DMS53 (cell line): ENCODE measurements around the gene KCNJ6.
"Not testable (repeated sequence)": the region's sequence is repeated elsewhere in the genome, so short reads cannot be mapped to it uniquely, and the experiment has no call there.

Experiments
- DNase-seq: peaks from one replicate; lab custom pipeline; 2025; lab: John Stamatoyannopoulos, UW

Gene KCNJ6

DNA sequence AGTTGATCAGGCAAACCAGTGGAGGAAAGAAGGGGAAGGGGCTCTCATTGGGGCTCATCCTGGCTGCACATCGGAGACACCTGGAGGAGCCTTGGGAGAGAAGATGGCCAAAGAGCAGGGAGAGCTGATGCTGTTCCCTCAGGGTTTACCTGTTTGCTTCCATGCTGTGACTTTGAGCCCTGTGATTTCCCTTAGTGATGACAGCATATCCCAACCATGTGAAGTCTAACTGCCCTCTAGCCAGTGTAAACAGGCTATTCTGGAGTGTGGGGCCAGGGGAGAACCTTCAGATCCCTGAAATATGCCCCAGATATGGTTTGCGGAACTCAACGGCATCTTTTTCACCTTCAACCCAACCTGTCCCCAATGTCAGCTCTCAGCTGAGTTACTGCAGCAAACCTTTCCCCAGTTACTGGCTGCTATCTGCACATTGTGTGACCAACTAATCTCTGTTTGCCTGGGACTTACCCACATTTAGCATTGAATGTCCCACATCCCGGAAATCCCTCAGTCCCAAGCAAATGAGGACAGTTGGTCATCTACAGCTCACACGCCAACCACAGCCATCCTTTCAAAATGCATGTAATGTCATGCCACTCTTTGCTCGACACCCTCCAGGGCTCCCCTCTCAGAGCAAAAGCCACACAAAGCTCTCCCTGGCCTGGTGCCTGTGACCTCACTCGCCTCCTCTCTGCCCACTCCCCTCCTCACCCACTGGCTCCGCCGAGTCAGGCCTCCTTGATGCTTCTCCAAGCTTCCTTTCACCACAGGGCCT is 242.3 kb downstream of the KCNJ6 start:
- no peak for DNase-seq

DNA sequence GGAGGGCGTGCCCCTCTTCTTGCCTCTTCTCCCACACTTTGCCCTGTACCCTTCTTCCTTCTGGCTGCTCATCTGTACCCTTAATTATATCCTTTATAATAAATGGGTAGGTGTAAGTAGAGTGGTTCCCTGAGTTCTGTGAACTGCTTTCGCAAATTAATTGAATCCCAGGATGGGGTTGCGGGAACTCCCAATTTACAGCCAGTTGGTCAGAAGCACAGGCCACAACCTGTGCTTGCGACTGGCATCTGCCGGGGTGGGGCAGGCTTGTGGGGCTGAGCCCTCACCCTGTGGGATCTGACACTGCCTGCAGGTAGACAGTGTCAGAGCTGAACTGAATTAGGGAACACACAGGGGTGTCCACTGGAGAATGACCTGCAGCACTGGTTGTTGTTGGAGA is 244.9 kb downstream of the KCNJ6 start:
- DNase-seq, result no peak

DNA sequence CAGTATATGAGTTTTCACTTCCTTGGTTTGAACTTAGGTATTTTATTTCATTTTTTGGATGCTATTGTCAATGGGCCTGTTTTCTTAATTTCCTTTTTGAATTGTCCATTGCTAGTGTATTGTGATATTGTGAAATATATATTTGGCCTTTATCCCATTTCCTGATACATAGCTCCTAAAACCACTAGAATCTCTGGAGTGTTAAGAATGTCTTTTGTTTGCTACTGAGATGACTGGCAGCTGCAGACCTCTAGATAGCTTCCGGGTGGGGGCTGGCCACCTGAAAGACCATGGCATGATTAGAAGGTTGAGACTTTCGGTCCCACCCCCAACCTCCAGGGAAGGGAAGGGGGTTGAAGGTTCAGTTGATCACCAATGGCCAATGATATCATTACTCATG is 245.4 kb downstream of the KCNJ6 start:
- no peak for DNase-seq

DNA sequence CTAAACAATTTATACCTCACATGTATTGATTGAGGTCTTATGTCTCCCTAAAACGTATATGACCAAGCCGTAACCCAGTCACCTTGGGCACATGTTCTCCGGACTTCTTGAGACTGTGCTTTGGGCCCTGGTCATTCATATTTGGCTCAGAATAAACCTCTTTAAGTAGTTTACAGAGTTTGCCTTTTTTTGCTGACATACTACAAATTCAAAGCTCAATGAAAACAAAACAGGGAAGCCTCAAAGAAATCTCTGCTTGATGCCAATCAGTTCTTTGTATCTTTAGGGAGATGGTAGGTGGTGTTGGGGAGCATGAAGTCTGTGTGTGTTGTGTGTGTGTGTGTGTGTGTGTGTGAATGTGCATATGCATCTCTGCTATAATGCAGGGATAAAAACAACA is 247.0 kb downstream of the KCNJ6 start:
- DNase-seq, result no peak

DNA sequence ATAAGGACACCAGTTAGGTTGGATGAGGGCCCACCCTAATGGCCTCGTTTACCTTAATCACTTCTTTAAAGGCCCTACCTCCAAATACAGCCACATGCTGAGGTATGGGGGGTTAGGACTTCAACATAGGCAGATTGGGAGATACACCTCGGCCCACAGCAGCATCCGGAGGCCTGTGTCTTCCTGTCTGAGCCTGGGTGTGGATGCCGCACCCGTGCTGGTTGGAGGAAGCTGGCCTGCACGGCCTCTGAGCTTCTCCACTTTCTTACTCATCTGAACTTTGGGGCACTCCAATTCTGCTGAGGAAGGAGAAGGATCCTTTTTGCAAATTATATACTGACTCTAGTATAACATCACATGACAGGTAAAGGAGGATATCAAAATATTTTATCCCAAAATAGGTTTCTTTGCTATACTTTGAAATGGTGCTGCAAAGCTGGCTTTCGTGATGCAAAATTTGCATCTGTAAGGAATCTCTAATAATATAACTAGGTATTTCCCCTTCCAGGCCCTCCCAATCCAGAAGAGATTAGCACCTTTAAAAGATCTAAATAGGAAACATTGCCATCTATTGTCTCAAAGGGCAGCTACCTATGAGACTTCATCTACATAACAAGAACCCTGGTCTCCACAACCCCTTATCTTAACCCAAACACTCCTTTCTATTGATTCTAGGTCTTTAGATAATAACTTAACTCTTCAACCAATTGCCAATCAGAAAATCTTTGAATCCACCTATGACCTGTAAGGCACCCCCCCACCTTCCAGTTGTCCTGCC is 247.6 kb downstream of the KCNJ6 start:
- no peak for DNase-seq

DNA sequence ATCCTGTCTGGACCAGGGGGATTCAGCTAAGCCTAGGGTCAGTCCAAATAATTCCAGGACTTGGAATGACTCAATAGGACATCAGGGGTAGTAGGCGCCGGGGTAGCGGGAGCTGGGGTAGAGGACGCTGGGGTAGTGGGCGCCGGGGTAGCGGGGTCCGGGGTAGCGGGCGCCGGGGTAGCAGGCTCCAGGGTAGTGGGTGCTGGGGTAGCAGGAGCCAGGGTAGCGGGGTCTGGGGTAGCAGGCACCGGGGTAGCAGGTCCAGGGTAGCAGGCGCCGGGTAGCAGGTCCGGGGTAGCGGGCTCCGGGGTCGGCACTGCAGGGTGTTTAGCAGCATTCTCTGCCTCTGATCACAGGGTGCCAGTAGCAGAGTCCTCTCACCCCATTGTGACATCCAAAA is 248.9 kb downstream of the KCNJ6 start:
- DNase-seq, result no peak

DNA sequence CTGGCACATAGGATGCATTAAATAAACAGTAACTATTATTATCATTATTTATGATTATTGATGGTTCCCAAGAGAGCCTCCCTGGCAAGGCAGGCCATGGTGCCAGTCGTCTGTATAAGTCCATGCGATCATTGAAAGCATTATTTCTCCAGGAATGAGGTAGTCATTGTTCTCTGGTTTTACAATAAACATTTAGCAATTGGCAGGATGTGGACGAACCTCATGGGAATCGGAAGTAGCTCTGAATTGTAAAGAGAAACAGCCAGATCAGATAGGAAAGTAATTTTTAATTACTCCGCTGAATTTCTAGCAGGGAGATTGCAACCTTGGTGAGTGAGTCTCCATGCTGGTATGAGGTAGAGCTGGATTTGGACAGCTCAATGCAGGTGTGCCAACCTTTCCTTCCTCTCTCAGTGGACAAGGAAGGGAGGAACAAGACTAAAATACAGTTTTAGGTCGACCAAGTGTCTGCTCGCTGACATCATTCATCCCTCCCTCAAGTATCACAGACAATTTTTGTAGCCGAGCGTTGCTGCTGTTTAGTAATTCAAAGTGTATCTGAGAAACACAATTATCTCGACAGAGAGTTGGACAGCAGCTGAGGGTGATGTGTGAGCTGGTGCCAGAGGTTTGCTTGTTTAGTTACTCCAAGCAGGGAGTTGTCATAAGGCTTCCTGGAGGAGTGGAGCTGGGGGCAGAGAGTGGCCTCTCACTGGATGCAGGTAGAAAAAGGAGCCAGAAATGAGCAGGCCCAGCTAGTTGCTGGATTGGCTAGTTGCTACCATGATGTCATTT is 250.8 kb downstream of the KCNJ6 start:
- no peak for DNase-seq

DNA sequence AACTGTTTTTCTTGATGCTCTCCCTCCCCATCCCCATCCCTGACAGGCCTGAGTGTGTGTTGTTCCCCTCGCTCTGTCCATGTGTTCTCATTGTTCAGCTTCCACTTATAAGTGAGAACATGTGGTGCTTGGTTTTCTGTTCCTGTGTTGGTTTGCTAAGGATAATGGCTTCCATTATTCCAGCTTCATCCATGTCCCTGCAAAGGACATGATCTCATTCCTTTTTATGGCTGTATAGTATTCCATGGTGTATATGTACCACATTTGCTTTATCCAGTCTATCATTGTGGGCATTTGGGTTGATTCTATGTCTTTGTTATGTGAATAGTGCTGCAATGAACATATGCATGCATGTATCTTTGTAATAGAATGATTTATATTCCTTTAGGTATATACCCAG is 254.0 kb downstream of the KCNJ6 start:
- DNase-seq, result not testable (repeated sequence)

DNA sequence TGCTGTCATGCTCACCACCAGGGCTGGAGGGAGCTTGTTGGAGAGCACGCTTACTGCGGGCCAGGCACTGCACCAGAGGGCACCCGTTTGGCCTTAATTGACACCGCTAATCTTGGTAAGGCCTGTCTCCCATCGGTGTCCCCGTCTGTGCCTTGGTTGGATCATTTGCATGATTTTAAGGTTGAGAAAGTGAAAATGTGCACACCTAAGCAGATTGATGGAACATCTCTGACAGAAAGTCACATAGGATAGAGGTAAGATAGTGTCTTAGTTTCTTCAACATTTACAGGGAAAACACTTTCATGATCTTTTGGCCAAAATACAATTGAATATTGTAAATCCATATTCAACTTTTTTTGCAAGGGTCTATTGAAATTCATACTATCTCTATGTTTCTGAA is 255.5 kb downstream of the KCNJ6 start:
- DNase-seq, result no peak

DNA sequence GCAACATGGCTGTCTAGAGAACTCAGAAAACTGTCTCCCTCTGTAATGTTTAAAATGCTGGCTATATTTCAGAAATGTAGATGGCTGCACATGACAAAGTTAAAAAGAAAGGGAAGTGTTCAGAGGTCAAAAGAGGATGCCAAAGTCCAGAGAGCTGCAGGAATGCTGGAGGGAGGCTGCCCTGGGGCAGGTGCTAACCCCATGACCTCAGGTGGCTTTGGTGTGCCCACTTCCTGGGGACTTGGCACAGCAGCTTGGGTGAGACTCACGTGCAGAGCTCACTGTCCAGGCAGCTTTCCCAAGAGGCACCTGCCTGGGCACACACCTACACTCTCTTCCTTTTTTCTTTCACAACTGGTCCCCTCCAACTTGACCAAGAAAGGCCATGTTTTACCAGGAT is 256.4 kb downstream of the KCNJ6 start:
- no peak for DNase-seq

DNA sequence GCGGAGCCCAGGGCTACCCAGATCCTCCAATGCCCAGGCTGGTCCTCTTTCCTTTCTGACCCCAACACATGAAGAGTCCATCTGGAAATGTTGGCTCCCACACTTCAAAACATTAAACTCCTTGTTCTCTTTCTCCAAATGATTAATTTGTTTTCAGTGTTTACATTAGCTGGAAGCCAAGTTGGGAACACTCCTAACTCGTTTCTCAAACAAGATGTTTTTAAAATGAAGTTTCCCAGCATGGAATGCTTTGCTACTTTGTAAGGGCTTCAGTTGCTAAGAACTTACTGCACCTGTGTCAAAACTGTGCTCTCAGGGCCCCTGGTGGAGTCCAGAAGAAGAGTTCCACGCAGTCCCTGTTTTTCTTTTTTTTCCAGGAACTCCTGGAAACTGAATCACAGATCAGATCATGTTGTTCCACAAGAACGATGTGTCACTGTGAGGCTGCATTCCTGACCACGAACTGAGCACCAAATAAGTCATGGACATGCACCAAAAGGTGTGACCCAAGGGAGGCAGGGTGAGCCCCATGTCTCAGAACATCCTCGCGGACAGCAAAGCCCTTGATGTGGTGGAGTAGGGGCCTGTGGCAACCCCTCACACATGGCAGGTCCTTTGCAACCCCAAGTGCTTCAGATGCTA is 257.3 kb downstream of the KCNJ6 start:
- no peak for DNase-seq

DNA sequence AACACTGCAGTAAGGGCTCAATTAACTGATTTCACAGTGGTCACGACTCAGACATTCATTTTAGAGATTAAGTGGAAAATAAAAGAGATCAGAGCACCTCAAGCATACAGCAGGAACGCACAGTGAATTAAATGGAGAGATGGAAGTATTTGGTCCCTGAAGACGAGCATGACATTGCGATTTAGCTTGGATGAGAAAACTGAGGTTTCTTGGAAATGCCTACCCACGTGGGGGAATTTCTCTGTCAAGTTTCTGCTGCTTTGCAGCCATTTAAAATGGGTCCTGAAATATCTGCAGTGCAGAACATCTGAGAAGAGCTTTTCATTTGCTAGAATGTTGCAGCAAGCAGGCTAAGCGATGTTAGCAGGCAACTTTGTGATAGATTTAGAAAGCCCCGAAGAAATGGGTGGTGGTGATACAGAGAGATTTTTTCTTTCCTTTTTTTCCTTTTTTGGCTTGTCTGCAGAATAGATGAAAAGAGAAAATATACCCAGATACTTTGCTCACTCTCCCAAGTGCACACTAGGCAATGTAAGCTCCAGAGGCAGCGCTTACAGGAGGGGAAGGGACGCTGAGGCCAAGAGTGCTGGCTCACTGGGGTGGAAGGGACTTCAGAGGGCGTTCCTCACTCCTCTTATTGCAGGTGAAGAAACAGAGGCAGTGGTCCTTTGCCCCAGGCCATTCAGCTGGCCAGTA is 258.0 kb downstream of the KCNJ6 start:
- no peak for DNase-seq

DNA sequence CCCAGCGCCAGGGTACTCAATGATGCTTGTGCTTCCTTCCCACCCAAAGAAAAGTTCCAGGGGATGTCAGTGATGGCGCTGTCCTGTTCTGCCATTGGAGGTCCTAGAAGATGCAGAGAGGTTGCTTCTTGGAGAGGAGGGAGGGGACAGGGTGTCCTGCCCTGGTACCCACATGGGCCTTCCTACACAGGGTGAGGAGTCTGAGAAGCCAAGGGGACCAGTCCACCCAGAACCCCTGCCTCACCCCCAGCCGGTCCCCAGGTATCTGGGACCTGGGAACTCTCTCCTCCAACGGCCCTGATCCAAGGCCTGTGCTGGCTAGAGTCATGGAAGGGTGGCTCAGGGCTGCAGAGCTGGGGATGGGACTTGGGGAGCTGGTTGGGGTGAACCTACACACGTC is 259.4 kb downstream of the KCNJ6 start:
- no peak for DNase-seq

DNA sequence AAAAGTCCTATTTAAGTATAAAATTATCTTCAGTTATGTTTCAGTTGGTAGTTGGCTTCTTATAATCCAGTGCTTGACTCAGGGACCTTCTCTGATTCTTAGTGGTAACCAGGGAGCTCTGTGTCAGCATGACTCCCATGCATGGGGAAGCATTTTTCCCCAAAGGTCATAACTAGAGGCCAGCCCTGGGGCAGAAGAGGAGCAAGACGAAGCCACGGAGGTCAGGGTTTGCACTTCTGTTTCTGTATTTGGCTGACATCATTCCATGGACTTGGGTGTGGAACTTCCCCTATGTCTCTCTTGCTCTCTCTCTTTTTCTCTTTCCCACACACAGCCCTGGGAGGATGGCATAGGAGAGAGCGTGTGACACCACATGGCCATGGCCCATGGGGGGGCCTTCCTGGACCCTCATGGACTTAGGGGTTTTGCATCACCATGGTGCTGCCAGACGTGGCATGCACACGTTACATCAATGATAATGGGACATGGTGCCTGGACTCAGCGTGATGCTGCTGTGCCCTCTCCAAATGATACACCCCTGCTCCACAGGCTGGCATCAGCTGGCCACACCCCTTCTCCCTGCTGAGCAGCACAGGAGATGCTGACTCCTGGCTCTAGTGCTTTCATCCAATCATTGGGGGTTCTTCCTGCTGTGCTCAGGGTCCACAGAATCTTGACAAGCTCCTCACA is 260.5 kb downstream of the KCNJ6 start:
- no peak for DNase-seq

DNA sequence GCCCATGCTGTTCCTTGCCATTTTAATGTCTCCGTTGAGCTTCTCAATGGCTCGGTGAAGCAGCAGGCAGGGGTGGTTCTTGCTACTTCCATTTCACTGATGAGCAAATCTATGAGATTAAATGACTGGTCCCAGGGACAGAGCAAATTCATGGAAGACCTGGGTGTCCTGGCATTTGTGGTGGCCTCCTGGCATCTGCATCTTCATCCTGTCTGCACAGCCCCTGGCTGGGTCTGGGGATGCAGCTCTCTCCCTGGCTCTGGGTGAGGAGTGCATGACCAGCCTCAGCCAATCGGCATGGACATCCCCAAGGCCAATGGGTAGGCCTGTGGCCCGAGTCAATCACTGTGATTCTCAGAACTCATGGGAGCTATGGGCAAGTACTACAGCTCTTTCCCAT is 261.7 kb downstream of the KCNJ6 start:
- no peak for DNase-seq

DNA sequence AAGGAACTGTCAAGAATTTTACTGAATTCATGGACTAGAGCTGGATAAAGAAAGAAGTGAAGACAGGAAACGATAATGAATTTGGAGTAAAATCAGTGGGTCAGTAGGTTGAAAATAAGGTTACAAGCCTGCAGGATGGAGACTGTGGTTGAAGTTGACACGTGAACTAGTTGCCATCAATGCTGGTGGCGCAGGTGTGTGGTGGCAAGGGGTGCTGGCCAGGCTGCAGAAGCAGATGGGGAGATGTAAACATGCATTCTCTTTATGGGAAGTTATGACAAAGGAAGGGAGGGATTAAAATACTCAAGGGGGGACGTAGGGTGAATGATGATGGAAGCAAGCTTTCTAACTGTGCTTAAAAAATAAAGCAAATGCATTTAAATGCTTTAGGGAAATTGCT is 263.1 kb downstream of the KCNJ6 start:
- DNase-seq, result no peak

DNA sequence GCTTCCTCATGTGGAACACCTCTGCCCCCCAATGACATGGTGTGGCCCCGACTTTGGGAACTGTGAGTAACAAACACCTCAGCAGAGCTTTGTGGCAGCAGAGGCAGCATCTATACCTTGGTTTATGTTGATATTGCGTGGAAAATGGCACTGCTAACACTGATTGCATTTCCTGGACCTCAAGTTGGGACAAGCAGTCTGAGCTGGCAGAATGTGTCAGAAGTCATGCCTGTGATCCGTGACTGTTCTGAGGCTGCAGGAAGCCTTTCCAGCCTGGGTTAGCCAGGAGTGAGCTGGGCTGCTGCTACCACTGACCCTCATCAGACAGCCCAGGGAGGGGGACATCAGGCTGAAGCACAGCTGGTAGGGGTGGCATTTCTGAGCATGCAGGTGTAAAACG is 268.5 kb downstream of the KCNJ6 start:
- no peak for DNase-seq

DNA sequence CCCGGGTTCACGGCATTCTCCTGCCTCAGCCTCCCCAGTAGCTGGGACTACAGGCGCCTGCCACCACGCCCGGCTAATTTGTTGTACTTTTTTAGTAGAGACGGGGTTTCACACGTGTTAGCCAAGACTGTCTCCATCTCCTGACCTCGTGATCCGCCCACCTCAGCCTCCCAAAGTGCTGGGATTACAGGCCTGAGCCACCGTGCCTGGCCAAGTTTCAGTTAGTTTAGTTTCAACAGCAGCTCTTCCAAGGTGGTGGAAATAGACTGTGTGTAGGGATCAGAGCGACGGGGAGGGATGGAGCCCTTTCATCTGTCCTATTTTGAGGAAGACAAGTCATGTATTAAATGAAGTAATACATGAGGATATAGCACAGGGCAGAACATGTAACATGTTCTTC is 269.5 kb downstream of the KCNJ6 start:
- not testable (repeated sequence) for DNase-seq

DNA sequence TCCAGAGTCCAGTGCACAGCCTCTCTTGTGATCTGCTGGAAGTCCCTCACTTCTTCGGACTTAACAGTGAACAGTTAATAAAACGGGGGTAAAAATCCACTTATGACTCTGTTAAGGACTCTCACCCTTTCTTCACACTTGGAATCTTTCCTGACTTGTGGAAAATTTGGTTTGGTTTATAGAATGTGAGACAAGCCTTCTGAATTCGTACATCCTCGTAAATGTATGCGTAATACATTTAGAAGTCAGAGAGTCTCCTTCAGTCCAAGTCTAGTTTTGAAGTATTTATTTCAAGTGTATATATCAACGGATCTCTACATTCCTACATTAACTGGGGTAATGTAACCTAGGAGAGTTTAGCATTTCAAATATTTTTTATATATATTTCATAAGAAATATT is 270.4 kb downstream of the KCNJ6 start:
- no peak for DNase-seq

DNA sequence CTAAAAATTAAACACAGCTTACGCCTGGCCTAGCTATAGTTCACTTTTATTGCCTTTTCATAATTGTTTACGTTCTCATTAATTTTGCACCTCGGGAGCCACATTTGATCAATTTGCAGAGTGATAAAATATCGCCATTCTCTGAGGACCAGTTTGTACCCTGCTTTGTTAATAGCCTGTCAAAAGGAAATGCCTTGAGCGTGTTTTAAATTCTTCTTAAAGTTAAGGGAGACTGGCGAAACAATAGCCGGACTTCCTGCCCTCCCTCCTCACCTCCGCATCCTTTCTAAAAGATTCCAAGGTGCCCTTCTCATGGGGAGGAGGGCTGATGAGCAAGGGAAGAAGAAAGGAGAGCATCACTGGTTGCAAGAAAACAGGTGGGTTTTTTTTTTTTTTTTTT is 271.6 kb downstream of the KCNJ6 start:
- DNase-seq, result no peak

DNA sequence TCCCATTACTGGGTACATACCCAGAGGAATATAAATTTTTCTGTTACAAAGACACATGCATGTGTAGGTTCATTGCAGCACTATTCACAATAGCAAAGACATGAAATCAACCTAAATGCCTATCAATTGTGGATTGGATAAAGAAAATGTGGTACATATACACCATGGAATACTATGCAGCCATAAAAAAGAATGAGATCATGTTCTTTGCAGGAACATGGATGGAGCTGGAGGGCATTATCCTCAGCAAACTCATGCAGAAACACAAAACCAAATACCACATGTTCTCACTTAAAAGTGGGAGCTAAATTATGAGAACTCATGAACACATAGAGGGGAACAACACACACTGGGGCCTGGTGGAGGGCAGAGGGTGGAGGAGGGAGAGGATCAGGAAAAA is 272.4 kb downstream of the KCNJ6 start:
- not testable (repeated sequence) for DNase-seq
